Naive B cell (primary cell): Measurements from ENCODE around the gene DDRGK1. TPM values are rescaled to one million over a fixed set of nuclear protein-coding genes. Genes with fewer than 3 reads are reported as not detected.
"Not testable (repeated sequence)": the region's sequence is repeated elsewhere in the genome, so short reads cannot be mapped to it uniquely, and the experiment has no call there.

ENCODE experiments used
- ATAC-seq, 2 donors: fragments of 150-1000 bp; cut with Tn5 transposase; 2 replicates each; pipeline ENCODE4 v1.10.0; 2021; ENCODE audit warnings: low read depth in 2 of 2, mild to moderate bottlenecking in 2 of 2, moderate library complexity in 2 of 2
- DNase-seq: peaks from one replicate; pipeline ENCODE4 v3.0.0; 2022
- H3K27ac Mint-ChIP-seq, 6 donors: one replicate each; pipeline ENCODE4 v1.8.0; 2020 to 2022; ENCODE audit warnings: mild to moderate bottlenecking in 6 of 6, mixed read lengths in 6 of 6, moderate library complexity in 5 of 6, inconsistent platforms in 2 of 6
- H3K27me3 Mint-ChIP-seq, 3 donors: one replicate each; pipeline ENCODE4 v1.8.0; 2021 to 2022; ENCODE audit warnings: mixed read lengths in 3 of 3, mild to moderate bottlenecking in 1 of 3
- H3K36me3 Mint-ChIP-seq, 2 donors: one replicate each; pipeline ENCODE4 v1.8.0; 2020 to 2022; ENCODE audit warnings: mixed read lengths in 2 of 2, inconsistent platforms in 1 of 2, mild to moderate bottlenecking in 1 of 2
- H3K4me1 Mint-ChIP-seq, 3 donors: one replicate each; pipeline ENCODE4 v1.8.0; 2020 to 2022; ENCODE audit warnings: mixed read lengths in 3 of 3, inconsistent platforms in 1 of 3, mild to moderate bottlenecking in 1 of 3, moderate library complexity in 1 of 3
- H3K4me3 Mint-ChIP-seq, 8 donors: one replicate each; pipeline ENCODE4 v1.8.0; 2020 to 2022; ENCODE audit warnings: mild to moderate bottlenecking in 8 of 8, mixed read lengths in 8 of 8, moderate library complexity in 8 of 8, inconsistent platforms in 2 of 8
- H3K9me3 Mint-ChIP-seq, 7 donors: one replicate each; pipeline ENCODE4 v1.8.0; 2020 to 2022; ENCODE audit warnings: mixed read lengths in 7 of 7, mild to moderate bottlenecking in 5 of 7, inconsistent platforms in 2 of 7, moderate library complexity in 1 of 7
- polyA plus RNA-seq, 6 donors: library from polyadenylated mRNA; unstranded; fragments of 300-500 nt; fragmentation: Illumina TruSeq; gene quantifications; one replicate each; pipeline ENCODE4 v1.2.3, GENCODE V29; 2021; ENCODE audit warnings: low read depth in 6 of 6

Gene DDRGK1
- polyA plus RNA-seq, 6 donors from 2014 or later, result 33.3 to 51.0 (median 38.3) TPM

DNA sequence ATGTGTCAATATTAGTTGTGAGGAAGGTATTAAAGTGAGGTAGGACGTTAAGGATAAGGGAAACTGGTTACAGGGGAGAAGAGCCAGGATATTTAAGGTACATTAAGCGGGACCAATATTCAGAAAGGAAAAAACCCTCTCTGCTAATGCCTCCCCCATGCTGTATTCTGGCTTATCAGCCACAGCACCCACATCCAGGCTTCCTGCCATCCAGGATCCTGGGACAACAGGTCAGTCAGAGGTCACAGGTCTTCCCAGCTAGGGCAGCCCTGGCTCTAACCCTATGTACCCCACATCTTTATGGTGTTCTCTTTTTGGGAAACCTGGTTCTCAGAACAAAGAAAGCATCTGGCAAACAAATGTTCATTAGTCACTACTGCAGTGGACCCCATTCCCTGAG, 5.3 kb downstream of the DDRGK1 start:
- Mint-ChIP-seq H3K9me3 (no peaks in the 10 kb centered on the region), H3K27me3 (no peaks in the 10 kb centered on the region), H3K4me1 (peaks cover 8 to 16% (median 14%) of the 10 kb centered on the region in 3 donors), H3K4me3 (peak overlapping the region in 2 of 8 donors; percentile 4 to 64), H3K36me3 (peaks cover 9 to 20% of the 10 kb centered on the region in 2 donors), H3K27ac (peak overlapping the region in 1 of 6 donors; percentile 54)
- ATAC-seq (no peak), DNase-seq (no peak)

DNA sequence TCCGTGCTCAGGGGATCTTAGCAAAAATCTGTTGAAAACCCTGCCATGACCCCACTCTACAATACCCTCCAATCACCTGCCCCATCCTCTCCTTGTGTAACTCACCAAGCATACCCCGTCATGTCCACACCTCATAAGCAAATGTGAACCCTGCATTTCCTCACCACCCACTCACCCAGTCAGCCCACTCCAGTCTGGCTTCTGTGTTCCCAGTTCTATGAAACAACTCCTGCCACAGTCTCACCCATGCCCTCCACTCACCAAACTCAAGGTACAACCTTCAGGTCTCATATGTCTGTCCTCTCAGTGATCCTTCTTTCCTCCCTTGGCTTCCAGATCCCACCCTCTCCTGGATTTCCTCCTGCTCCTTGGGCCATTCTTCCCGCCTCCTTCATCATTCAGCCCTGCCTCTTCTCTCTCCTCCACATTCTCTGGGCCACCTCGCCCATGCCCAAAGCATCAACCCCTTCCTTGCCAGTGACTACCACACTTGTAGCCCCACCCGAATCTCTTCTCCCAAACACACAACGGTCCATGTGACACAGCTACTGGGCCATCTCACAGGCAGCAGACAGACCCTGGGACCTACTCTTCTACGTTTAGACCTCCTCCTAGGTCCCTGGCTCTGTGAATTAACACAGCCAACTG, 8.8 kb downstream of the DDRGK1 start:
- Mint-ChIP-seq H3K4me3 (no peak overlapping the region), H3K36me3 (peaks cover 9 to 41% of the 10 kb centered on the region in 2 donors), H3K27ac (peak overlapping the region in 2 of 6 donors; percentile 67 to 80), H3K27me3 (no peaks in the 10 kb centered on the region), H3K4me1 (peaks cover 0 to 11% (median 6%) of the 10 kb centered on the region in 3 donors), H3K9me3 (no peaks in the 10 kb centered on the region)
- DNase-seq, result no peak
- ATAC-seq, result no peak

DNA sequence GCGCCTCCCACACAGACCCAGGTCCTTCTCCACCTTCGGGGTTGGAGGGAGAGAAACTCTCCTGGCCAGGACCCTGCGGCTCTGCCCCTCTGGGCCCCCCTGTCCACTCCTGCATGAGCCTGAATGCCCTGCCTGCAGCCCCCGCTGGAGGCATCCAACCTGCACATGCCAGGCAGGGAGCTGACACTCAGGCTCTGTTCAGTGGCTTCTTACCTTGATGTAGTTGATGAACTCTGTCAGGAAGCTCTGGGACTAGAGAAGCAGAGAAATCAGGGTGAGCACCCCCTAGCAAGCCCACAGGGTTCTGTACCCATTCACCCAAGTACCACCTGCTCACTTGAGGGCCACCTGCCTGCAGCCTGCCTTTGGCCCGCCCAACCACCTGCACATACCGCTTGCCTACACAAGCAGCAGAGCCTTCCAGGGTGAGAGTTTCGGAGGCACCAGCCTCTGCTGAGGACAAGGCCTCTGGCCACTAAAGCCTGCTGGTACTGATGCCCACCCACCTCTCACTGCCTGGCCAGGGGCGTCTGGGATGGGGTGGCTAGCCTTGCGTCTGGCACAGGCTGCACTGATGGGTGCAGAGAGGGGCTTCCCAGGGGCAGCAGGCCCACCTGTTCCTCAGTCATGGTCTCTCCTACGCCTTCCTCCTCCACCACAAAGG, 9.7 kb downstream of the DDRGK1 start:
- no peak for ATAC-seq
- H3K27ac Mint-ChIP-seq, result no peak overlapping the region
- H3K27me3 Mint-ChIP-seq, result no peaks in the 10 kb centered on the region
- H3K36me3 Mint-ChIP-seq, result peaks cover 9 to 45% of the 10 kb centered on the region in 2 donors
- peaks cover 0 to 11% (median 8%) of the 10 kb centered on the region in 3 donors for H3K4me1 Mint-ChIP-seq
- no peak for DNase-seq
- no peaks in the 10 kb centered on the region for H3K9me3 Mint-ChIP-seq
- H3K4me3 Mint-ChIP-seq, result no peak overlapping the region

DNA sequence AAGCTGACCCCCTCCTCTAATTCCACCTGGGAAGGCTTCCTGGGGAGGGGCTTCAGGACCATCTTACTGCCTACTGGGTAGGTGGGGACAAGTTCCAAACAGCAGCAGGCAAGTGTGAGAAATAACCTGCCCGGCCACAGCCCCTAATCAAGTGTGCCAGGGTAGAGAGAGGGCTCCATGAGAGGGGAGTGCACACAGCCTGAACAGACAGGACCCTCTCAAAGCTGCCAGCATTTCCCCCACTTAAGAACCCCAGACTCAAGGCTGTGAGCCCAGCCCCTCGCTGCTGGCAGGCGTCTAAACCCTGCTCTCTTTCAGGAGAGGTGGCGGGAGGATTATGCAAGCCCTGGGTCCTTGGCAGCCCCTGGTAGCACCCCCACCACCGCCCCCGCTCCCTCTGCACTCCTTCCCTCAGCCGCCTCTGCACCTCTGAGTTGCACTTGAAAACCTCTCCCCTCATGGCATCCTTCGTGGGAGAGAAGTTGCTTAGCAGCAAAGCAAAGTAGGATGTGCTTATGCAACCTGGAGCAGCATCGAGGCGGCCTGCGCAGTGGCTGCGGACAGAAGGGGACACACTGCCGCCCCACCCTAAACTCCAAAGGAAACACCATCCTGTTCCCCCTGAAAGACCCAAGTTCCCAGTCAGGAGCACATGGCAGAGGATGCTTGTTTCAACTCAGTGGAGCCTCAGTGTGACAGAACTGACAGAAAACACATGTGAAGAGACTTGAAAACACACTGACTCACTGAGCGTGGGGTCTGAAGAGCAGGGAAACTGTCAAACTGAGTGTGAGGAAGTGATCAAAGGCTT, 10.5 kb downstream of the DDRGK1 start:
- DNase-seq, result no peak
- Mint-ChIP-seq H3K9me3 (no peaks in the 10 kb centered on the region), H3K36me3 (peaks cover 7 to 40% of the 10 kb centered on the region in 2 donors), H3K27me3 (no peaks in the 10 kb centered on the region), H3K4me3 (no peak overlapping the region), H3K4me1 (peaks cover 0 to 11% (median 4%) of the 10 kb centered on the region in 3 donors), H3K27ac (no peak overlapping the region)
- ATAC-seq, result no peak

DNA sequence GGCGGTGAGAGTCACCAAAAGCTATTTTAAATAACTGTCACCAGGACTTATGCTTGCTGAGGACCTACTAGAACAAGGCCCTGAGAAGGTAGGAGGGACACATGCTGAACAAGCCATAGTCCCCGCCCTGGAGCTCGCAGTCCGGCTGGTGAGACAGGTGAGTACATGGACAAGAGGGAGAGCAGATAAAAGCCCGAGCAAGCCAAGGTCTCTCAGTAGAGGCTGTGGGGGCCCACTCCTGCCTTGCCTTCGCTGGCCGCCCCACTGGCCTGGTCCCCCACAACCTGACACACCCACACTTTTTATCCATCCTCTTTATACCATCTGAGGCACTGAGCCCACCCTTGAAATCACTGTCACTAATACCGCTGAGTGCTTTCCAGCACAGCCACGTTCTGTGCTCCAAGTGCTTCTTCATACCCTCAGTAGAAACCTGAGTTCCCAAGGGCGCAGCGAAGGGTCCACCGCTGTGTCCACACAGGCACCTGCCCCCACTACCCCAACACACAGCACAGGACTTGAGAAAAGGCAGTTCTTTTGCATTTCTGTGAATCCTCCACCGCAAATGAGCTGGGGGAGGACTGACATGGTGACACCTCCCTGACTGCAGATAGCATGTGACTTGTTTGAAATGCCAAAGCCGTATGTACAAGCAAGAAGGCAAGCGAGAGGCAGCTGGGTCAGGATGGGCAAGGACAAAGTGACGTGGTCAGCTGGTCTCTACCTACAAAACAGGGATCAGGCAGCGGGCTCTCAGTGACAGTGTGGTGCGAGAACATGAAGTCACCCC, 12.1 kb downstream of the DDRGK1 start:
- H3K4me1 Mint-ChIP-seq, result peaks cover 0 to 11% (median 4%) of the 10 kb centered on the region in 3 donors
- no peak for DNase-seq
- no peaks in the 10 kb centered on the region for H3K9me3 Mint-ChIP-seq
- no peaks in the 10 kb centered on the region for H3K27me3 Mint-ChIP-seq
- peak overlapping the region in 1 of 6 donors; percentile 15 for H3K27ac Mint-ChIP-seq
- H3K36me3 Mint-ChIP-seq, result peaks cover 3 to 40% of the 10 kb centered on the region in 2 donors
- peak overlapping the region in 1 of 8 donors; percentile 13 for H3K4me3 Mint-ChIP-seq
- no peak for ATAC-seq

DNA sequence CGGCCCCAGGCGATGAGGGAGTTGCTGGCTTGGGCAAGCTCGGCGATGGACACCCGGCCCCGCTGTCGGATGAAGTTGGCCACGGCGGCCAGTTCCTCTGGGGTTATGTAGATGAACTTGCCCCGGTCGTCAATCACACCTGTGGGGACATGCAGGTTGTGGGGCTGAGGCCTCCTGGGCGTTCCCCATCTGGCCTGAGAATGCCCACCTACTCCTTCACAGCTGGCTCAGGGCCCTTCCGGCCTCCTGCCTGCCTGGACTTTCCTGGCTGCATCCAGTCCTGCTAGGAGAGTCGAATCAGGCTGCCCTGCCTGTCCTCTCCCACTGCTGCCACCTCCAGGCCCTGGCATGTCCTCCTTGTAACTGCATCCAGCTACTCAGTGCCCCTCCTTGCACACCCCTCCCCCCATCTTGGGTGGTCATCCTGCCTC, 13.8 kb downstream of the DDRGK1 start:
- Mint-ChIP-seq H3K4me1 (peaks cover 0 to 6% (median 4%) of the 10 kb centered on the region in 3 donors), H3K9me3 (no peaks in the 10 kb centered on the region), H3K27me3 (no peaks in the 10 kb centered on the region), H3K36me3 (peaks cover 0 to 34% of the 10 kb centered on the region in 2 donors), H3K27ac (peak overlapping the region in 1 of 6 donors; percentile 72), H3K4me3 (no peak overlapping the region)
- DNase-seq (no peak), ATAC-seq (no peak)

DNA sequence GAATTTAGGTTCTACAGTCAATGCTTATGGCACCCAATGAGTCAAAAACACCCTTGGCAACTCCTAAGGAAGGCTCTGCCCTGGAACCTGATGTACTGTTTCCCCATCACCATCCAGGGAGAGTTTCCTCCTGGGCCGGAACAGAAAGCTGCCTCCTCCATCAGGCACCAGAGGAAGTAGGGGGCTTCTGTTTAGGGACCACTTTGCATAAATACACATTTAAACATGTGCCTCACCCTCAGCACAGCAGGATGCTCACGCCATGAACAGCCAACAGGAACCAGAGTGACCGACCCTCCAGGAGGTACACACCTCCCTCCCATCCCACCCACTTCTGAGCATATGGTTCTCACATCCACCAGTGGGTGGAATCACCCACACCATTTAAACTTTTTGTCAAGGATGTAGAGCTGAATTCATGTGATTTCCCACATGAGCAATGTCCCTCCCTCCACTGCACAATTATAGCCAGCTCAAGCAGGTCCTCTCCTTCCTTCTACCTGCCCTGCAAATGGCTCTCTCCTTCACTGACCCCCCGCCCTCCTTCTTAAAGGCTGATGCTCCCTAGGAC, 14.8 kb downstream of the DDRGK1 start:
- Mint-ChIP-seq H3K9me3 (no peaks in the 10 kb centered on the region), H3K36me3 (peaks cover 0 to 28% of the 10 kb centered on the region in 2 donors), H3K4me1 (peaks cover 0 to 6% (median 4%) of the 10 kb centered on the region in 3 donors), H3K27me3 (no peaks in the 10 kb centered on the region), H3K4me3 (peak overlapping the region in 1 of 8 donors; percentile 63), H3K27ac (peak overlapping the region in 3 of 6 donors; percentile 5 to 94 (median 22))
- ATAC-seq, result no peak
- DNase-seq, result no peak

DNA sequence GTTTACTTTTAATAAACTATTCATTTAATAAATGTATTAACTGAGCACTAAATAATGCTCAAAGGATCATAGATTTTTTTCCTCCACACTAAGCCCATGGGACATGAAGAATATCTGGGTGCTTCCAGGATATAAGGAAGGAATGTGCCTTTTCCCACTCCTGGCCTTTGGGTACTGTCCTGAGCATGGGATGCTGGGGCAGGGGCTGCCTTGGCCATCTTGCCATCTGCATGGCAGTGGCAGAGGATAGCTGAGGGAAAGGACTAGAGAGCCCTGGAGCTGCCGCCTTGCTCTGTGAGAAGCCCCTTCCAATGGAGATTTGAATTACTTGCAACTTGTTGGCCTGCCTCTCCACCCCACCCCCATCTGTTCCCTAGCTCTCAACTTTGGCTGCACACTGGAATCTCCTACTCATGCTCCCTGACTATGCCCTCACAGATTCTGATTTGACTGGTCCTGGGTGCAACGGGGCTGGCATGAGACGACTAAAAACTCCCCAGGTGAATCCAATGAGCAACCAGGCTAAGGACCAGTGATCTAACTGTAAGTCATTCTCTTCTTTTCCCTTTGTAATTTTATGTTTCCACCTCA, 15.6 kb downstream of the DDRGK1 start:
- Mint-ChIP-seq H3K36me3 (peaks cover 0 to 28% of the 10 kb centered on the region in 2 donors), H3K4me3 (peak overlapping the region in 1 of 8 donors; percentile 6), H3K4me1 (peaks cover 0 to 6% (median 4%) of the 10 kb centered on the region in 3 donors), H3K27ac (peak overlapping the region in 1 of 6 donors; percentile 5), H3K9me3 (no peaks in the 10 kb centered on the region), H3K27me3 (no peaks in the 10 kb centered on the region)
- DNase-seq, result no peak
- ATAC-seq, result no peak

DNA sequence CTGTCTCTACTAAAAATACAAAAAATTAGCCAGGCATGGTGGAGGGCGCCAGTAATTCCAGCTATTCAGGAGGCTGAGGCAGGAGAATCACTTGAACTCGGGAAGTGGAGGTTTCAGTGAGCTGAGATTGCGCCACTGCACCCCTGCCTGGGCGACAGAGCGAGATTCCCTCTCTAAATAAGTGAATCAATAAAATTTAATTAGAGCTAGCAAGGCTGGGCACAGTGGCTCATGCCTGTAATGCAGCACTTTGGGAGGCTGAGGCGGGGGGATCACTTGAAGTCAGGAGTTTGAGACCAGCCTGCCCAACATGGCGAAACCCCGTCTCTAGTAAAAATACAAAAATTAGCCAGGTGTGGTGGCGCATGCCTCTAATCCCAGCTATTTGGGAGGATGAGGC, 16.6 kb downstream of the DDRGK1 start:
- not testable (repeated sequence) for H3K9me3 Mint-ChIP-seq, H3K4me1 Mint-ChIP-seq, DNase-seq, H3K4me3 Mint-ChIP-seq, H3K27me3 Mint-ChIP-seq, ATAC-seq
- H3K36me3 Mint-ChIP-seq, result peaks cover 0 to 27% of the 10 kb centered on the region in 2 donors
- H3K27ac Mint-ChIP-seq, result peak overlapping the region in 1 of 6 donors; percentile 81

DNA sequence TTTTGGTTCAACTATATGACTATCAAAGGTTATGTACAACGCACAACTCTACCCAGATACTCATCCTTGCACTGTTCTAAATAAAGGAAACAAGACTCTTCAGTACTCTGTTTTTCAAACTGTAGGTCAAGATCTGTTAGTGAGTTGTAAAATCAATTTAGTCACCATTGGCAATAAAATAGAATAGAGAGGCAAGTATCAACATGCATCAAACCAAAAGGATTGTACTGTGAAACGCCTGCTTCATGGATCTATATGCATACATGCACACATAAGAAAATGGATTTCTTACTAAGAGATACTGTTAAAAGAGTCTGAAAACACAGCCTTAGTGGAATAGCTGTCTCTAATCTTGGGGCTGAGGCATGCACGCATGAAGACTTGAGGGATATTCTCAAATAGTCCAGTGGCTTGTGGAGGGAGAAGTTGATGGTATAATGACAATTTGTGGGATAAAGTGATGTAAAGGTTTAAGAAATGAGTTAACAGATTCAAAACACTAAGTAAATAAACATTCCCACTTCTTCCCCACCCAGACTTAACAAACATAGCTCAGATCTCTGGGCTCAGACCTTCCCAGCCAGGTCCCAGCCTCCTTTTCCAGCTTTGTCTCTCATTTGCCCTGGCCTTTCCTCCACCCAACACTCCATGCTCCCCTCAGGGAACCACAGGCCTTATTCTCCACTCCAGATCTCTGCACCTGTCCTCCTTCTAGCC, 20.4 kb downstream of the DDRGK1 start:
- Mint-ChIP-seq H3K27me3 (no peaks in the 10 kb centered on the region), H3K27ac (no peak overlapping the region), H3K36me3 (no peaks in the 10 kb centered on the region), H3K4me3 (peak overlapping the region in 1 of 8 donors; percentile 15), H3K4me1 (no peaks in the 10 kb centered on the region), H3K9me3 (no peaks in the 10 kb centered on the region)
- DNase-seq, result no peak
- ATAC-seq, result no peak

DNA sequence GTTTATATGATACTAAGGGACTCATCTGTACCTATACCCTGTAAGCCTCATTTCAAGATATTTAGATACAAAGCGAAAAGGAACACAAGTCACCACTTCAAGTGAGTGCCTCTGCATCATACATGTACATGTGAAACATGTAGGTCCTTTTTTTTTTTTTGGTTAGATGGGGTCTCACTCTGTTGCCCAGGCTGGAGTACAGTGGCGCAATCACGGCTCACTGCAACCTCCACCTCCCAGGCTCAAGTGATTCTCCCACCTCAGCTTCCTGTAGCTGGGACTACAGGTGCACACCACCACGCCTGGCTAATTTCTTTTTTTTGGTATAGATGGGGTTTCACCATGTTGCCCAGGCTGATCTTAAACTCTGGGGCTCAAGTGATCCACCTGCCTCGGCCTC, 22.1 kb downstream of the DDRGK1 start:
- H3K36me3 Mint-ChIP-seq, H3K4me1 Mint-ChIP-seq, H3K27me3 Mint-ChIP-seq, H3K9me3 Mint-ChIP-seq, DNase-seq, H3K4me3 Mint-ChIP-seq, H3K27ac Mint-ChIP-seq, ATAC-seq: not testable (repeated sequence)

DNA sequence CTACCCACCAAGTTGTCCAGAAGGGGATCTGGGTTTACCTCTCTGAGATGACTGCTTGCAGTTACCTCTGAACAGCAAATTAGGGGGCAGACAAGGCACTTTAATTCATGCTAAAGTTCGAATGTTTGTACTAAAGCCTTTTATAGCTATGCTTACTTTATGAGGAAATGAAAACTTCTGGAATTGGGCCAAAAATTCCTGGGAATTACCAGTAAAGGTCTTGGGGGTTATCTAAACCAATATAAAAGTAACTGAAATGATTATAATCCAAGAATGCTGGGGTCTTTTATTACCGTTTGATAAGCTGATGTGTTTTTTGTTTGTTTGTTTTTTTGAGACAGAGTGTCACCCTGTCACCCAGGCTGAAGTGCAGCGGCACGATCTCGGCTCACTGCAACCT, 23.2 kb downstream of the DDRGK1 start:
- H3K27ac Mint-ChIP-seq, result no peak overlapping the region
- DNase-seq, result no peak

More for the DNA sequence above, 23.2 kb downstream of the DDRGK1 start:
- Mint-ChIP-seq H3K4me1 (no peaks in the 10 kb centered on the region), H3K36me3 (no peaks in the 10 kb centered on the region), H3K9me3 (no peaks in the 10 kb centered on the region), H3K27me3 (no peaks in the 10 kb centered on the region), H3K4me3 (no peak overlapping the region)
- ATAC-seq, result no peak
